EL (cell line): ENCODE results near the gene WRAP73.

Source experiments
- DNase-seq: peaks from one replicate; pipeline ENCODE4 v3.0.0-alpha.2; 2016

The WRAP73 gene, protein sequence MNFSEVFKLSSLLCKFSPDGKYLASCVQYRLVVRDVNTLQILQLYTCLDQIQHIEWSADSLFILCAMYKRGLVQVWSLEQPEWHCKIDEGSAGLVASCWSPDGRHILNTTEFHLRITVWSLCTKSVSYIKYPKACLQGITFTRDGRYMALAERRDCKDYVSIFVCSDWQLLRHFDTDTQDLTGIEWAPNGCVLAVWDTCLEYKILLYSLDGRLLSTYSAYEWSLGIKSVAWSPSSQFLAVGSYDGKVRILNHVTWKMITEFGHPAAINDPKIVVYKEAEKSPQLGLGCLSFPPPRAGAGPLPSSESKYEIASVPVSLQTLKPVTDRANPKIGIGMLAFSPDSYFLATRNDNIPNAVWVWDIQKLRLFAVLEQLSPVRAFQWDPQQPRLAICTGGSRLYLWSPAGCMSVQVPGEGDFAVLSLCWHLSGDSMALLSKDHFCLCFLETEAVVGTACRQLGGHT

DNA sequence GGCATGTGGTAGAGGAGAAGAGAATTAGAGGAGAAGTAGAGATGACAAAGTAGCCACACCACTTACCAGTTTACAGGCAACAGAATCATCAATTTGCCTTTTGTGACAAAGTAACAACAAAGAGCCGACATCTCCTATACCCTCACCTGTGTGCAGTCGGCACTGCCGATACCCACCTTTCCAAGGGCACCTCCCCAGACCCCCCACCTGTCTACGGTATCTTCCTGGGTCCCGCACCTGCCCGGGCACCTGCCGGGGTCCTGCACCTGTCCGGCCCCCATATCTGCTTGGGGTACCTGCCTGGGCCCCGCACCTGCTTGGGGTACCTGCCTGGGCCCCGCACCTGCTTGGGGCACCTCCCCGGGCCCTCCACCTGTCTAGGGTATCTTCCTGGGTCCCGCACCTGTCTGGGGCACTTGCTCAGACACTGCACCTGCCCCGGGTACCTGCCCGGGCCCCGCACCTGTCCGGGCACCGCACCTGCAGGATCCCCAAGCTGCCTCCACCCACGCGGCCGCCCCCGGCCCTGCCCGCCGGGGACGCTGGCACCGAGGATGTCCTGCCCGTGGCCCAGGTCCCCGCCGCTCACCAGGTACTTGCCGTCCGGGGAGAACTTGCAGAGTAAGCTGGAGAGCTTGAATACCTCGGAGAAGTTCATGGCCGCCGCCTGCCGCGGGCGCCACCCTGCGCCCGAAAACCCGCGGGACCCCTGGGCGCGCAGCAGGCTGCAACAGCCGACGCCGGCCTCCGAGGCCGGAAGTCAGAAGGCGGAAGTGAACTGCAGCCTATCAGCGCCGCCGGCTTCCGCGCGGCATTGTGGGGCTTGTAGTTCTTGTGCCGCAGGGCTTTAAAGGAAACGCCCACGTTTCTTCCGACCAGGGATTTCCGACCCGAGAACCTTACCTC, at the start of gene WRAP73:
Gene WRAP73, minus strand, starts transcription at position 762 of the 906 bp plus-strand sequence. Its CDS starts 104 bp downstream, at position 658.
- peak; percentile 91 for DNase-seq

DNA sequence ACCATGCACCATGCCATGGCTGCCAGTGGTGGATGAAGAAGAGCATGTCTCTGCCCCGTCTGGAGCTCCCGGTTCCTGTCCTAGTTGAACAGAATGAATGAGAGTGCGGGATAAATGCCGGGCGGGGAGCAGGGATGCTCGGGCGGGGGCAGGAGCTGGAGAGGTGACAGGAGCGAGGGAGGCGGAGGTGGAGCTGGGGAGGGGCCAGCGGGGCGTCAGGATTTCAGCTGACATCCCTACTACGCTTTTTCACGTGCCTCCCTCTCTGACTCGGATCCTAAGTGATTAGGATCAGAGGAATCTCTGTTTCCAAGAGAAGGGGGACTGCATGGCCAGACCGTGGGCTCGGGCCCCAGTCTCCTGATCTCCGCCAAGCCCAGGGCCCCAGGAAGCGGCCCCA, 49.7 kb upstream of the WRAP73 start:
- no peak for DNase-seq

DNA sequence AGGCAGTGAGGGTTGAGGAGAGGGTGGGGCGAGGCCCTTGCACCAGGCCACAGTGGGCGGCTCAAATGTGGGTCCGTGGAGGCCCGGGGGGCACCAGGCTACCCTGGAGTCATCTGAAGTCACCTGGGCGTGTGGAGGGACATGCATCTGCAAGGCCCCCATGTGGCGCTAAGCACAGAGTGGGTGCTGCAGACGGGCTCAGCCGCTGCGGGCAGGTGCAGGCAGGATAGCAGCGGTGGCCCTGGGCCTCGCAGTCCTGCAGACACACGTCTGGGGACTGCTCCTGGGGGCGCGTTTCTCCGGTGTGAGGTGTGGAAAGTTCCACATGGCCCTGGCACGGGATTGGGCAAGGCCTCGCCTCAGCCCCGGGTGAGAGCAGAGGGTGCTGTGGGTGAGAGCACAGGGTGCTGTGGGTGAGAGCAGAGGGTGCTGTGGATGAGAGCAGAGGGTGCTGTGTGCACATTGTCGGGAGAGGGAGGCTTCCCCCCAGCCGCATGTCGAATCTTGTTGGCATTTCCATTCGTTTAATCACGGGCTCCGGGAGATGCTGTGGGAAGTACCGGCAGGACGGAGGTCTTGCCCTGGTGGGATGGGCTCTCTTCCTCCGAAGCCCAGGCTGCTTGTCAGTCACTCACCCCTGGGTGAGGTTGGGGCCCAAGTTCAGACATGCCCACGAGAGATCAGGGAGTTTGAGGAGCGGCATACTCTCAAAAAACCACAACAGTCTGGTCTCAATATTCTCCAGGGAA, 48.9 kb upstream of the WRAP73 start:
- DNase-seq = no peak

DNA sequence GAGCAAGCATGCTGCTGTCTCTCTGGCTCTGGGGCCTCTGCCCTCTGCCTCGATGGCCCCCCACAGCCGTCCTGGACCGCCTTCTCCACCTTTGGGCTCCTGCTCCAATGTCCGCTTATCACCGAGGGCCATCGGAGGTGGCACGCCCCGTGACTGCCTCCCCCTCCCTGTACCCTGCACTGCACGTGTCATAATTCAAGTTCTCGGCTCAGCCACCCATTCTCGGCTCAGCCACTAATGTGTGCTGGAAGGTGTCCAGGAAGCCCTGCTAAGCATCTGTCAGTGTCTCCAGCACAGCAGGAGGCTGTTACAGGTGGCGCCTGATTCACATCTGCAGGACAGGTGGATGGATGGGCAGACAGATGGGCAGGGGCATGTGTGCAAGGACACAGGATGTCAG, 47.9 kb upstream of the WRAP73 start:
- DNase-seq = no peak

DNA sequence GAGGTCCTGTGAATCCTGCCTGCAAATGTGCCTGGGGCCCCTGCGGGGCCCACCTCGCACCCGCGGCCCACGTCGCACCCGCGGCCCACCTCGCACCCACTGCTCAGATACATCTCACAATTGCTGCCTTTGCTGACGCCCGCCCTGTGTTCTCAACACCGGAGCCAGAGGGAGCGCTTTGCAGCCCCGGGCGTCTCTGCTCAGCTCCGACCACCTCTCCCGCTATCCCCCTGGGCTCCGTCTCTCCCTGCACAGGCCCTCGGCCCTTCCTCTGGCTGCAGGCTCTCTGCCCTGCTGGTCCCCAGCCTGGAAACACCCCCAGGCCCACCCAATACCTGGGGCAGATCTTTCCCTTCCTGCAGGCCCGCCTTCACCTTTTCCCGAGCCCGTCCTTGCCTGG, 47.2 kb upstream of the WRAP73 start:
- DNase-seq = no peak

DNA sequence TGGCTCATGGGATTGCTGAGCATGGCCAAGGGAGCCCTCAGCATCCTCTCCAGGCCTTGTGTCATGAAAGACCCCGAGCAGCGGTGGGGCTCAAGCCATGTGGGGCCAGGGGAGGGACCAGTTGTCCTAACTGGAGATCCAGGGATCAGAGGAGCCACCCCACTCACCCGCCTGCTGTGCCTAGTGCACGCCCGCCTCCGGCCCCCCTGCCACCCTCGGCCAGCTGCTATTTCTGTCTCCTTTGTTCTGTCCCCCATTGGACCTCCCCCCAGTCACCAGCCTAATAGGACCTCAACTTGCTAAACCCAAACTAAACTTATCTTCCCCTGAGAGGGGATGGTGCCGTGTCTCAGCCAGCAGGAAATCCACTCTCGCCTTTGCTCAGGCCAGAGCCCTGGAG, 46.8 kb upstream of the WRAP73 start:
- no peak for DNase-seq

DNA sequence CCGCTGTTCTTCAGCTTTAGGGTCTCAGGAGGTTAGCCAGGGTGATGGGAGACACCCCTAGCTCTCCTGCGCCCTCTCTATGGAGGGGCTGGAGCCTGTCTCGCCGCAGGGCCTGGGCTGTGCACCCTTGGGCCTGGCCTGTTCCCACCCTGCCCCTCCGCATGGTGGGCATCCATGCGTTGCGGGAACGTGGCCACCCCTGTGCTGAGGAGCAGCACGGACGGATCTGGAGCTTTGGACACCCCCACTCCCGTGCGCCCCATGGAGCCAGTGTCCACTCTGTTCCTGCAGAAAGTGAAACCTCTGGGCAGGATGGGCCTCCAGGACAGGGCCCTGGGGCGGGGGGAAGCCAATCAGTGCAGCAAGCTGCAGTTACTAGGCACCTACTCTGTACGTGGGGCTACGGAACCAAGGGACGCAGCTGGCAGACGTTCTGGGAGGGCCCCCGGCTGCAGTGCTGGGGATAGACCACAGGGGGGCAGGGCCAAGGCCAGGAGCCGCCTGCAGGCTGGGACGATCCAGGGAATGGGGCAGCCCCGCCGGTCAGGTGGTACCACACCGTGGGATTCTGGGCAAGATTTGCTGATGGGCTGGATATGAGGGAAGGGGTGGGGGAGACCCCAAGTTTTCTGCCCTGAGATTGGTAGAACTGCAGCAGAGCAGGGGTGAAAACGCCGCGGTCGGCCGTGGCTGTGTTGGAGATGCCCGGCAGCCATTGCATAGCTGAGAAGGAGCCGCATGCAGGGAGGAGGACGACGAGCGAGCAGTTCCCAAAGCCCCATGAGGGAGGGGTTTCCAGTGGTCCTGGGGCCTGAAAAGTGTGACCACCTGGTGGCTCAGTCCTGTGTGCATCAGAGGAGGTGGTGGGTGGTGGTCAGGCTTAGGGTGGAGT, 45.7 kb upstream of the WRAP73 start:
- DNase-seq = peak; percentile 41

DNA sequence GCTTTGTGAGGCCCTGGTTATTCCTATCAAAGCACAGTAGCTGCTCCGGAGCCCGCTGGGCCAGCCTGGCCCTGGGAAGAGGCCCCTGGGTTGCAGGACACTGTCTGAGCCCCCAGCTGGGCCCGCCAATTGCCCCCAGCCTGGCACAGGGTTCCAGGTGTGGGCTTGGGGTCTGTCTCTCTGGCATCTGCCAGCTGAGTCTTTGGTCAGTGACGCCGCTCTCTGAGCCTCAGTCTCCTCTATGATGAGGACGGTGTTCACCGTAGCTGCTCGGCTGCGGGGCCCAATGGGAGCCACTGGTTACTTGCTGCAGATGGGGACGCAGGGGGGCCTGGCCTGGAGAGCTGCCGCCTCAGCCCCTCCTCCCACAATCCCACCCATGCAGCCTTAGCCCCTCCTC, 43.4 kb upstream of the WRAP73 start:
- no peak for DNase-seq

DNA sequence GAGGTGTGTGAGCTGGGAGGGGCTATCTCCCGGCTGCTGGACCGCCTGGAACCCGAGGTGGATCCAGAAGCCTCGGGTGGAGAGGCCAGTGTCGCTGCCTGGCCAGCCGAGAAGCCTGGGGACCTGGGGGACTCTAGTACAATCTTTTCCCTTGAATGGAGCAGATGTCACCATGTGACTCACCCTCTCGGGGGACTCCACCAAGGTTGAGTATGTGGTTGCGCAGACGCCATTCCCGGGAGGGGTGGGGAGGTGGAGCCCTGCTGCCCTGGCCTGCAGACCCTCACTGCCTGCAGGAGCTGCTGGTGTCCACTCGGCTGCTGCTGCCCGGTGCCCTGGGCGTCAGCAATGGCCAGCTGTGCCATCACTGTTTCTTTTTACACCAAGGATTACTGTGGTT, 42.7 kb upstream of the WRAP73 start:
- no peak for DNase-seq

DNA sequence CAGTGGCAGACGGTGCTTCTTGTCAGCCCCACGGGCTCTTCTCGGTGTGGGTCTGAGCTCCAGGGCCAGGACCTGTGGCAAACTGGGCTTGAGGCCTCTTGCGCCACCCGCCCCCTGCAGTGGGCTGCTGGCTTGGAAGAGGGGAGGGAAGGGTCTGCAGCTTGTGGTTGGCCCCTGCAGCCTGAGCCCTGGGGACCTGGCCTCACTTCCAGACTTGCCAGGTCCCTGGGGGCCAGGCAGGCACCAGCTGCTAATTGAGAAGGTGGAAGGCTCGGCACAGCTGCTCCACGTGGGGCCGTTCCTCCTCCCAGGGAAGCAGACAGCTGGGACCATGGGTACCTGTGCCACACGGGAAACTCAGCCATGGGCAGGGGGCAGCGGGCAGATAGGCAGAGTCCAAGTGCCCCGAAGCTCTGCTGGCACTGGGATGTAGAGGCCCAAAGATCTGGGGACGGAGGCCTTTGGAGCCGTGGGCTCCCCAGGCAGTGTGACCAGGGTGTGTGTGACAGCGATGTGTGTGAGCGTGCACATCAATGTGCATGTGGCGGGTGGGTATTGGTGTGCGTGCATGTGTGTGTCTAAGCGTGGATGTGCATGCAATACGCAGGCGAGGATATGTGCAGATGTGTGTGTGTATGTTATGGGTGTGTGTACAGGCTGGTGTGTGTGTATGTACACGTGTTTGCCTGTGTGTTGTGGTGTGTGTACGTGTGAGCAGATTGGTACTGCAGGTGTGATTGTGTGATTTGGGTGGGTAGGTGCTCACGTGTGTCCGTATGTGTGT, 41.7 kb upstream of the WRAP73 start:
- DNase-seq = no peak

DNA sequence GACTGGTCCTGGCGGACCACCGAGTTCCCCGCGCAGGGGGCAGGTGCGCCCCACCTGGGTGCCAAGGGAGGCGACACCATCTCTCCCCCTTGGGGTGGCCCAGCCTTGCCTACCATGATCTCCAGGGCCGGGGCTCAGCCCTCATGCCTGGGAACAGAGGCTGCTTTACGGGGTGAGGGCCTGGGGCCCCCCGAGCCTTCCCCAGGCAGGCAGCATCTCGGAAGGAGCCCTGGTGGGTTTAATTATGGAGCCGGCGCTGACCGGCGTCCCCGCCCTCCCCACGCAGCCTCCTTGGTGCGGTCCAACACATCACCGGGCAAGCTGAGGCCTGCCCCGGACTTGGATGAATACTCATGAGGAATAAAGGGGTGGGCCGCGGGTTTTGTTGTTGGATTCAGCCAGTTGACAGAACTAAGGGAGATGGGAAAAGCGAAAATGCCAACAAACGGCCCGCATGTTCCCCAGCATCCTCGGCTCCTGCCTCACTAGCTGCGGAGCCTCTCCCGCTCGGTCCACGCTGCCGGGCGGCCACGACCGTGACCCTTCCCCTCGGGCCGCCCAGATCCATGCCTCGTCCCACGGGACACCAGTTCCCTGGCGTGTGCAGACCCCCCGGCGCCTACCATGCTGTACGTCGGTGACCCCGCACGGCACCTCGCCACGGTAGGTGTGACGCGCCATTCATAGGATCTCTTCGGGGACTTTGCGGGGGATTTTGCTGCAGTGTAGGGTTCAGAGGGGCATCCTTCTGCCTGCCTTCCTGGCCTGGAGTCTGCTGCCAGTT, 40.6 kb upstream of the WRAP73 start:
- no peak for DNase-seq

DNA sequence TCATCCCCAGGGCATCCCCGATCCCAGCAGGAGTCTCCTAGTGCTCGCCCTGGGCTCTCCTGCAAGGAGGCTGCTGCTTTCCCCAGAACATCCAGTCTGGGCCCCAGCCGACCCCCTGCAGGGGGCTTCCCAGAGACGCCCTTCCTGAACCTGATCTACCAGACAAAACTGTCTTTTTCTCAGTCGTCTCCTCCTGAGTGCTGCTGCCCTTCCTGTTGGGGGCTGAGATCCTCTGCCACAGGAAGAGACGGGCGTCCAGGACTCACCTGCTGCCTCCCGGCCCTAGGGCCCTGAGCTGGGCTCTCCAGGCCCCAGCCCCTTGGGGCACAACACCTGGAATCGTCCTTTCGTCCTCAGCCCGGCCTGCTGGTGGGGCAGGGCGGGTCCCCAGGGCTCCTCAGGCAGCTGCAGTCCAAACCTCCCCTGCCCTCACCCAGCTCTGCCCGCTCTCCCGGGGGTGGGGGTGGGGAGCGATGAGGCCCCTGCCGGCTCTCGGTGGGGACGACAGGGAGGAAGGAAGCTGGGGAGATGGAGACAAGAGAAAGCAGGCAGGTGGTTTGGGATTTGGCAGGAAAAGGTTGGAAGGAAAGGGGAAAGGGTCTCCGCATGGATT, 39.3 kb upstream of the WRAP73 start:
- no peak for DNase-seq

DNA sequence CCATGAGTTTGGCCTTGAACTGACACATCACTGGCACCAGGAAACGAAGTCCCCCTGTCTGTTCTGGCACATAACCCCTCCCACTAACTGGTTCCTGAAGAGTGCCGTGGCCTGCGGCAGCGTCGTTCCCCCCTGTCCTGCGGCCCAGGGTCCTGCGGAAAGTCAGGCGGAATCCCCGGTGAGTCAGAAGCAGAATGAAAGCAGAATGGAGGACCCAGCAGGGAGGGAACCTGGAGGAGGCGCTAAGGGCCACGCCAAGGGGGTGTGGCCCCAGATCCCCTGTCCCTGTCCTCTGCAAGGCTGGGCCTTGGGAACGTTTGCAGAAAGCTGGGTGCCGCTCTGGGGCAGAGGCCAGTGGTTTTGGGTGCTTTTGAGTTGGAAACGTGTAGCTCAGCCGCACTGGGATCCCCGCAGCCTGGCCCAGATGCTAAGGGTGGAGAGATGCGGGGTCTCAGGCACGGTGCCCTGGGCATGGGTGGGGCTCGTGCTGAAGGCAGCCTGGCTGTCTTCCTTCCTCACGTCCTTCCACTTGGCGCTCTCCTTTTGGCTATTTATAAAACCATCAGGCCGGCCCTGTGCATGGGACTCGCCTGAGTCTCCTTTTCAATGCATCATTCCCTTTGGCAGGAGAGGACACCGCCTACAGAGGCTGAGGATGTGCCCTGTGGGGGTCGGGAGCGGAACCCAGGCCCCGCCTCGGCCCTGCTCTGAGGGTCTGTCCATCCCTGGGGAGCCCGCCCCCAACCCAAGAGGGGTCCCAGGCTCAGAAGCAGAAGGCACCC, 38.6 kb upstream of the WRAP73 start:
- no peak for DNase-seq

DNA sequence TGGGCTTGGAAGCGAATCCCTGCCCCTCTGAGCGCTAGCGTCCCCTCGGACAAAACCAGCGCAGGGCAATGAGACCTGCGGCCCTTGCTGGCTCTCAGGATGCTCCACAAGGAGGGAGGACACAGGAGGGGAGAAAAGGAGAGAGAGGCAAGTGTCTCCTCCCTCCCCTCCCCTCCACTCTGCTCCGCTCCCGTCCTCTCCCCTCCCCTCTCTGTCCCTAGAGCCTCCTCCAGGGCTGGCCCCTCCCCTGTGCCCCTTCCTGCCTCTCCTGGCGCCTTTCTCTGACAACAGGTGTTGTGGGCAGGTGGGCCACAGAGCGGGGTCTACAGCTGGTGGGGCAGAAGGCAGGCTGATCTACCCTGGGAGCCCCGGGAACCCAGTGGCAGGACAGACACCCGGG, 37.6 kb upstream of the WRAP73 start:
- no peak for DNase-seq

DNA sequence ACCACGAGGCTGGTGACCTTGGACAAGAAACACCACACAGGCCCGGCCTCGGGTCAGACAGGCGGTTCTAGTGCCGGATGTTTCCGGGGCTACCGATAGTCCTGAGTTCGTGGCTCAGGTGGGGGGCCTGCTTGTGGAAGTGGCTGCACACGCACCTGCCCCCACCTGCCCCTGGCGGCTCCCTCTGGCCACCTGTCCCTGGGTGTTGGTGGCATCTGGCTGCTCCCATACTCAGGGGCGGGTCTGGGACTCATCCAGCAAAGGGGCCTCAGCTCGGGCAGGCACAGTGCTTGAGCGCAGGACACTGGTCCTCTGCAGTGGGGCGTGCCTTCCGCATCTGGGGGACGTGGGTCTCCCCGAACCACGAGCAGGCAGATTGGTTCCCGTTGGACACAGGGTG, 36.0 kb upstream of the WRAP73 start:
- no peak for DNase-seq

DNA sequence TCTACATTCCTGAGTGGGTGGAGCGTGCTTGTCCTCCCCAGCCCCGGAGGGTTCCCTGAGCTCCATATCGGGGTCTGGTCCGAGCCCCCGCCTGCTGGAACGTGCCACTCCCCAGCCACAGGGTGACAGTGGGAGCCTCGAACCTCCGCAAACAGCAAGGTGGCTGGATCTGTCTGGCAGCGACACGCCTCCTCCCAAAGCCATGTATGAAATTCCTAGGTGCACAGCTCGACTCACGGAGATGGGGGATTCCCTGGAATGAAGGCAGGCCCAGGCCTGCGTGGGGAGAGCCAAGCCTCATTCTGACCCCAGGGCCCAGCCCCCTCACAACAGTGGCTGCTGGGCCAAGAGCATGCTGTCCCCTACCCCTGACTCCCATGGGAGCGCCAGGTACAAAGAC, 35.3 kb upstream of the WRAP73 start:
- DNase-seq = no peak

DNA sequence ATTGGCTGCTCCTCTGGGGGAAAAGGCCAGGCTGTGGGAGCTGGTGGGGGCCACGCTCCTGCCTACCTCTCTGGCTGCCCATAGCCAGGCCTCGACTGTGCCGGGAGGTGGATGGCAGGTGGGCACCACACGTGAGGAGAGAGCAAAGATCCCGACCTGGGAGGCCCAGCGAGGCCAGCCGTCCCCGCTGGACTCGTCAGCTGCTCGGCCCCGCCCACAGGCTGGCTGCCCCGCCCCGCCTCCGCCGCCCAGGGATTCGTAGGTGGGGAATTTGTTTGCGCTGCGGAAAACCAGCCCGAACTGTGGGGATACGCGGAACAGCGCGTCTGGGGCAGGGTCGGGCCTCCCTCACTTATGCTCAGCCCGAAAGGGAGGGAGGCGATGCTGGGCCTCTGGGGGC, 34.1 kb upstream of the WRAP73 start:
- peak; percentile 18 for DNase-seq

DNA sequence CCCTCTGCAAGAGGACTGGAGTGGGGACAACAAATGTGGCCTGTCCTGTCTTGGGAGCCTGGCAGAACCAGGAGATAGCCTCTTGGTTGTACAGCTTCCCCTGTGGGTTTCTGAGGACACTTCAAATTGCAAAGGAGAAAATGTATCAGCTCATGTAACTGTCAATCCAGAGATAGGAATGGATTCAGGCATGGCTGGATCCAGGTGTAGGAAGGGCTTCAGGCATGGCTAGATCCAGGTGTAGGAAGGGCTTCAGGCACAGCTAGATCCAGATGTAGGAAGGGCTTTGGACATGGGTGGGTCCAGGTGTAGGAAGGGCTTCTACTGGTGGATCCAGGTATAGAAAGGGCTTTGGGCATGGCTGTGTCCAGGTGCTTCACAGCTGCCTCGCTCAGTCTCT, 33.3 kb upstream of the WRAP73 start:
- DNase-seq = no peak
